Testis (tissue), 2 donors: ENCODE results near the gene NPIPB9.
"Not testable (repeated sequence)": the region's sequence is repeated elsewhere in the genome, so short reads cannot be mapped to it uniquely, and the experiment has no call there.

Experiments
- CTCF ChIP-seq, 3 experiments: fragments of 450-650 bp in 2 of 3; fragments of 200-600 bp in 1 of 3; sonication (generic) in 1 of 3; IDR thresholded peaks; one replicate each; pipeline ENCODE4 v1.5.1; 2016 to 2019; ENCODE audit warnings: antibody characterized with exemption in 3 of 3, mild to moderate bottlenecking in 2 of 3, moderate library complexity in 1 of 3
- POLR2A ChIP-seq: fragments of 450-650 bp; IDR thresholded peaks from one replicate; pipeline ENCODE4 v1.6.1; 2017; ENCODE audit warnings: antibody characterized with exemption, mild to moderate bottlenecking, moderate library complexity

- TF ChIP-seq CTCF (IDR thresholded peaks at IDR 0.05); POLR2A: not testable (repeated sequence)
Measured at GRCh38 chr16:28746618-28747350, 4.8 kb upstream of the NPIPB9 start.
